NT2/D1 (cell line): ENCODE measurements around the gene APMAP.

Experiments
- YY1 ChIP-seq: IDR thresholded peaks from 2 replicates; pipeline ENCODE4 v1.6.1; 2011; ENCODE audit not compliant: insufficient read length, insufficient read depth
- ZNF274 ChIP-seq: IDR thresholded peaks from 2 replicates; pipeline ENCODE4 v1.6.1; 2011; ENCODE audit warnings: mild to moderate bottlenecking, low read depth, low read length

DNA sequence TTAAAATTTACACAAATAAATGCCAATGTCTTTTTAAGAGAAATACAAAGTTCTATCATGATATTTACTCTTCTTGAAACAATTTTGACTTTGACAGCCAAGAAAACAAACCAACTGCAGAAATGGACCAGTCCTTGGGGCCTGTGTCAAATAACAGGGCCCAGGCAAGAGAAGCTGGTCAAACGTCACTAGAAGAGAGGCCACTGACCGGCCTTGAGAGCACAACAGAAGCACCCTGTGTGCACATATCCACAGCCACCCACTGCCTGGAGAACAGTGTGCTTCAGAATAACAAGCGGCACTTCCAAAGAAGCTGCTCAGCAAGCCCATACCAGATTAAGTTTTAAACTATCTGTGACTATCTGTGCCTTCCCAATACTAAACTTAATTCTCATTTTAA lies 14.8 kb downstream of the APMAP start:
- TF ChIP-seq YY1 (no peak), ZNF274 (no peak)
